NCI-H2107 (cell line): ENCODE data around the gene THAP11.

Source experiments
- DNase-seq: peaks from one replicate; lab custom pipeline; 2025; lab: John Stamatoyannopoulos, UW

Gene THAP11

DNA sequence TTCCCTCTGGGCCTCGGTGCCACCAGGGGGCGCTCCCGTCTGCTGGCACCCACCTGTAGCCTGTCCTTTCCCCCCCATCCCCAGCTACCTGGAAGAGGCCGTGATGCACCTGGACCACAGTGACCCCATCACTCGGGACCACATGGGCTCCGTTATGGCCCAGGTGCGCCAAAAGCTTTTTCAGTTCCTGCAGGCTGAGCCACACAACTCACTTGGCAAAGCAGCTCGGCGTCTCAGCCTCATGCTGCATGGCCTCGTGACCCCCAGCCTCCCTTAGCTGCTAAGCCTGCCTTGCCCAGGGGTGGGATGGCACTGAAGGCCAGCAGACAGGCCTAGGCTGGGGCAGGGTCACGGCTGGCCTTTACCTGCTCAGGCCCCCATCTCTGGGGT is 41.7 kb downstream of the THAP11 start:
- peak; percentile 29 for DNase-seq

DNA sequence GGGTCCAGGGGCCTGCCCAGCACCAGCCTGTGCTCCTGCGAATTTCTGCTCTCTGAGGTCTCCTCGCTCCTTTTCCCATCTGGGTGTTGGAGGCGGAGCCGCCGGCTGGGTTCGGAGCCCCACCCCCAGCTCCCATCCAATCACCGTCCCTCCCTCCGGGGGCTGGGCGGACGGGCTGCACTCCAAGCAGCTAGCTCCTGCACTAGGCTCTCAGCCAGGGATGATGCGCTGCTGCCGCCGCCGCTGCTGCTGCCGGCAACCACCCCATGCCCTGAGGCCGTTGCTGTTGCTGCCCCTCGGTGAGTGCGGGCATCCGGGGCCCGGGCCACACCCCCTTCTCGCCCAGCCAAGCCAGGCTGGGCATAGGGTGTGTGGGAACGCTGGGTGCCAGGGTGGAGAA is 42.6 kb downstream of the THAP11 start, which contains the start of gene NRN1L:
TSS of gene NRN1L (plus strand) at position 202 of the 400 bp plus-strand sequence. CDS start at position 221, 19 bp downstream.
- no peak for DNase-seq

DNA sequence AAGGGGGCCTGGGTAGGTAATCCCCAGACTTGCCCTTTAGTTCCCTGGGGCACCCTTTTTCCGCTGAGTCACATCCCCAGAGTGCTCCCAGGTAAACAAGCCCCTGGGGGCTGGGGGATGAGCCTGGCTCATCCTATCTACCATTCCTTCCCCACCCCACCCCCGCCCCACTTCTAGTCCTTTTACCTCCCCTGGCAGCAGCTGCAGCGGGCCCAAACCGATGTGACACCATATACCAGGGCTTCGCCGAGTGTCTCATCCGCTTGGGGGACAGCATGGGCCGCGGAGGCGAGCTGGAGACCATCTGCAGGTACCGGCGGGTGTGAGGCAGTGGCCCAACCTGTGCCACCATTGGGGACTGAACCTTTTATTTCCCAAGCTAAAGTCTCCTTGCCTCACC is 43.4 kb downstream of the THAP11 start:
- DNase-seq = no peak

DNA sequence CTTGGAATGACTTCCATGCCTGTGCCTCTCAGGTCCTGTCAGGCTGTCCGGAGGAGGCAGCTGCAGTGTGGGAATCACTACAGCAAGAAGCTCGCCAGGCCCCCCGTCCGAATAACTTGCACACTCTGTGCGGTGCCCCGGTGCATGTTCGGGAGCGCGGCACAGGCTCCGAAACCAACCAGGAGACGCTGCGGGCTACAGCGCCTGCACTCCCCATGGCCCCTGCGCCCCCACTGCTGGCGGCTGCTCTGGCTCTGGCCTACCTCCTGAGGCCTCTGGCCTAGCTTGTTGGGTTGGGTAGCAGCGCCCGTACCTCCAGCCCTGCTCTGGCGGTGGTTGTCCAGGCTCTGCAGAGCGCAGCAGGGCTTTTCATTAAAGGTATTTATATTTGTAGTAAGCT is 43.9 kb downstream of the THAP11 start:
- no peak for DNase-seq

DNA sequence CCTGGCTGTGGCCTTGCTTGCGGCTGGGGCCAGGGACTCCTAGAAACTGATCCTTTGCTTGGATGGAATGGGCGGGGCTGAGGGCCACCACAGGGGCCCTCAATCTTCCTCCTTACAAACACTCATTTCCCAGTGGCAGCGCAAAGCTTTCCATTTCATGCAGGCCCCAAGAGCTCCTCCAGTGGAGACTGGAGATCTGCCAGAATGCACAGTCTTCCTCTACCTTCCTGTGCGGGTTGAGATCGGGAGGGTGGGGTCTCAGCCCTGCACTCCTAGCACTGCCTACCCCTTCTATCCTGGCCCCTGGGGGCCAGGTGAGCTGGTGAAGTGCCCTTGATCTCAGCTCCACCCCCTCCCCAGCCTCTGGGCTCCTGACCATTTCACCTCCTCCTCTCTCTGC is 44.3 kb downstream of the THAP11 start:
- DNase-seq = no peak

DNA sequence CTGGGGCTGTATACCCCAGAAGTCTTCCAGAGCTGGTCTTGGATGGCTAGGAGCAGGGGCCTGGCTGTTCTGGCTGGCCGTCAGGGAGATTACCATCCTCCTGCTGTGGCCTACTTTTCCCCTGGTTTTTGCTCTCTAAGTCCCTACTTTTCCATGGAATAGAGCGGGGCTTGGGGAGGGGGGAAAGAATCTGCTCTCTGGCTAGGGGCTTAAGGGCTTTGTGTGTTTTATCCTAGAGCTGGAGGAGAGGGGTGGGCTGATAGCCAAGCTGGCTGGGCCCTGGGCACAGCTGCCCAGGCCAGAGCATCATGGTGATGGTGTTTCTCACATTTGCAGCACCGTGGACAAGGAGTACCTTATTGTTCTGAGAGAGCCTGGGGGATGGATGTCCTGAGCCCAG is 46.2 kb downstream of the THAP11 start:
- no peak for DNase-seq

DNA sequence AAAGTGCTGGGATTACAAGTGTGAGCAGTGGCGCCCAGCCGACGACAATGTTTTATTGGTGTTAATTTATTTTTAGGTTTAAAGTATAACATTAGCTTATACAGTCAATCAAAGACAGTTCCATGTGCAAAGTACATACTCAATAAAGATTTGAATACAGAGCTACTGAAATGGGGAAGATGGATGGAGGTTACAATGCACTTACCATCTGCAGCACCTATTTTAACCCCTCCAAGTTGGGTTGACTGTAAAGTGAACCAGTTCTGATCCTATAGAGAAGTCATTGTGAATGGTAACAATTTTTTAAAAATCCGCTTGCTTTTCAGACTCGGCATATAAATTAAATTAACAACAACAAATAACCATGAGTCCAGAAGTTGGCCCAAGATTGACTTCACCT is 50.3 kb downstream of the THAP11 start:
- DNase-seq = no peak

DNA sequence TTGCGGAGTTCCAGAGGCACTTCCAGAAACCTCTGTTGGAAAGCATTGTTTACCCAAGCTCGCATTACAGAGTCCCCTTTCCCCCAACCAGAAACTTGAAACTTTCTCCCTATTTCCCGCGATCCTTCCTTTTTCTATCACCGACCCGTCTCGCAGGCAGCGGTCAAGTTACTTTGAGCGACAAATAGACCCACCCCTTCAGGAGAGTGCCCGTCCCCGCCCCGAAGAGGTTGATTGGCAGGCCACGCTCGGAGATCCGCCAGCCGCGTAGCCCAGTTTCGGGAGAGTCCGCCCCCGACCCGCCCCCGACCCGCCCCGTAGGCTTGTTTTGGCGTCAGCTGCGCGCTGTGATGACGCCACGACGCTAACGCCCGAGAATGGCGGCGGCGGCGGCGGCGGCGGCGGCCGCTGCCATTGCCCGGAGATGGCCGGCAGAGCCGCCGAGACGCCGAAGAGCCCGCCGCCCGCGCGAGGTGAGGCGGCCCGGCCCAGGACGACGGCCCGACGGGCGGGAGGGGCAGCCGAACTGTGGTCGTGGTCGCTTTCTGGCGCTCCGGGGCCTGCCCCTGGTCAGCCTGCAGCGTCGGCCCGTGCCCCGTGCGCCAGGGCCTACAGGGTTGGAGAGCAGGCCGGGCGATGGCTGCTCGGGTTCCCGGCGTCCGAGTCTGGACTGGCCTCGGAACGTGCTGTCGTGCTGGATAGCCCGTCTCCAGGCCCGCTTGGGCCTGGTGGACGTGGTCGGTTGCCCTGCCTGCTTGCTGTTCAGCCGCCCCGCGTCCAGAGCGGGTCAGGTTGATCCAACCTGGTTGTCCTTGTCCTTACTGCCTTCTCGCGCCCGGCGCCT is 51.0 kb downstream of the THAP11 start, which contains the start of gene PSKH1:
TSS of gene PSKH1 (plus strand) at position 356 of the 844 bp plus-strand sequence. CDS start 15,496 bp downstream, outside the sequence.
- DNase-seq = peak; percentile 86
